ENCODE measurements around the gene OSBP2. TPM values are rescaled to one million over a fixed set of nuclear protein-coding genes. Genes with fewer than 3 reads are reported as not detected.

The OSBP2 gene
- total and polyA plus RNA-seq, 10 of the 15 experiments (the other 5 are each of a cell fraction or from before 2014, with no cell fraction given) = 0.11 to 7.7 (median 3.6) TPM

- no peak for TF ChIP-seq SP1 (IDR thresholded peaks at IDR 0.05; ENCODE audit: low read depth, low read length)
- TF ChIP-seq, protein P1, sequence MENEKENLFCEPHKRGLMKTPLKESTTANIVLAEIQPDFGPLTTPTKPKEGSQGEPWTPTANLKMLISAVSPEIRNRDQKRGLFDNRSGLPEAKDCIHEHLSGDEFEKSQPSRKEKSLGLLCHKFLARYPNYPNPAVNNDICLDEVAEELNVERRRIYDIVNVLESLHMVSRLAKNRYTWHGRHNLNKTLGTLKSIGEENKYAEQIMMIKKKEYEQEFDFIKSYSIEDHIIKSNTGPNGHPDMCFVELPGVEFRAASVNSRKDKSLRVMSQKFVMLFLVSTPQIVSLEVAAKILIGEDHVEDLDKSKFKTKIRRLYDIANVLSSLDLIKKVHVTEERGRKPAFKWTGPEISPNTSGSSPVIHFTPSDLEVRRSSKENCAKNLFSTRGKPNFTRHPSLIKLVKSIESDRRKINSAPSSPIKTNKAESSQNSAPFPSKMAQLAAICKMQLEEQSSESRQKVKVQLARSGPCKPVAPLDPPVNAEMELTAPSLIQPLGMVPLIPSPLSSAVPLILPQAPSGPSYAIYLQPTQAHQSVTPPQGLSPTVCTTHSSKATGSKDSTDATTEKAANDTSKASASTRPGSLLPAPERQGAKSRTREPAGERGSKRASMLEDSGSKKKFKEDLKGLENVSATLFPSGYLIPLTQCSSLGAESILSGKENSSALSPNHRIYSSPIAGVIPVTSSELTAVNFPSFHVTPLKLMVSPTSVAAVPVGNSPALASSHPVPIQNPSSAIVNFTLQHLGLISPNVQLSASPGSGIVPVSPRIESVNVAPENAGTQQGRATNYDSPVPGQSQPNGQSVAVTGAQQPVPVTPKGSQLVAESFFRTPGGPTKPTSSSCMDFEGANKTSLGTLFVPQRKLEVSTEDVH (IDR thresholded peaks at IDR 0.05; ENCODE audit: low read depth, partially characterized antibody) = no peak
- TF ChIP-seq RFX5 (IDR thresholded peaks at IDR 0.05; ENCODE audit: low read depth, low read length) = no peak
Observed at GRCh38 chr22:30652852-30653251, 41.8 kb upstream of the OSBP2 start (continued).

DNA sequence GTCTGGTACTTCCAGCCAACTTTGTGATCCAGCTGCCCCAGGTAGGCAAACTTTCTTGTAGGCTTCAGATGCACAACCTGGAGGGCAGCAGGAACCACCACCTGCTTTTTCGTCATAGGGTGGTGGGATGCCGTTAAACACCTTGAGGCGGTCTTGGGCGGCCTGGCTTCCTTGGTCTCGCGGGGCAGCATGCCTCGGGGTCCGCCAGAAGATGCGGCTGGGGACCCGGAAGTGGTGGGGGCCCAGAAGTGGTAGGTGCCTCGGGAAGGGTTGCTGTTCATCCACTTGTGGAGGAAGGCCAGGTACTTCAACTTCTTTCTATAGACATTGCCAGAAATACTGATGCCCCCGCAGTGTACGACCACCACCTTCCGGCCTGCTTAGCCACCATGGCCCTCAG lies 40.3 kb upstream of the OSBP2 start:
- Histone ChIP-seq H3K27me3 (replicated peaks in 1 of 2; ENCODE audit: control insufficient read depth in 2 of 2, insufficient read depth in 2 of 2, low read length in 1 of 2) (no peaks in the 10 kb centered on the region), H3K4me1 (ENCODE audit: control insufficient read depth, insufficient read depth, low read length) (peaks cover 4% of the 10 kb centered on the region), H3K36me3 (ENCODE audit: control insufficient read depth in 2 of 2, insufficient read depth in 2 of 2, low read length in 1 of 2) (no peaks in the 10 kb centered on the region), H3K9me3 (replicated peaks; ENCODE audit: control insufficient read depth, insufficient read depth, low read length) (no peaks in the 10 kb centered on the region), H3K79me2 (ENCODE audit: control insufficient read depth, insufficient read depth, low read length) (no peaks in the 10 kb centered on the region), H3K4me2 (ENCODE audit: control insufficient read depth, insufficient read depth) (no peak overlapping the region), H4K20me1 (ENCODE audit: control insufficient read depth, insufficient read depth) (no peaks in the 10 kb centered on the region), H2AFZ (ENCODE audit: control insufficient read depth, low read depth, low read length) (no peak overlapping the region), H3K9ac (ENCODE audit: control insufficient read depth, insufficient read depth, low read length) (no peak overlapping the region), H3K27ac (ENCODE audit: control insufficient read depth, insufficient read depth) (no peak overlapping the region), H3K4me3 (no peak overlapping the region)
- no TSS peak for BruUV-seq (replicated peaks)
- ATAC-seq (no peak), FAIRE-seq (no peak), DNase-seq (ENCODE audit: low read depth, low spot score) (no peak)
- TF ChIP-seq EED (IDR thresholded peaks at IDR 0.05; ENCODE audit: low read depth) = no peak
- TF ChIP-seq, protein P2, sequence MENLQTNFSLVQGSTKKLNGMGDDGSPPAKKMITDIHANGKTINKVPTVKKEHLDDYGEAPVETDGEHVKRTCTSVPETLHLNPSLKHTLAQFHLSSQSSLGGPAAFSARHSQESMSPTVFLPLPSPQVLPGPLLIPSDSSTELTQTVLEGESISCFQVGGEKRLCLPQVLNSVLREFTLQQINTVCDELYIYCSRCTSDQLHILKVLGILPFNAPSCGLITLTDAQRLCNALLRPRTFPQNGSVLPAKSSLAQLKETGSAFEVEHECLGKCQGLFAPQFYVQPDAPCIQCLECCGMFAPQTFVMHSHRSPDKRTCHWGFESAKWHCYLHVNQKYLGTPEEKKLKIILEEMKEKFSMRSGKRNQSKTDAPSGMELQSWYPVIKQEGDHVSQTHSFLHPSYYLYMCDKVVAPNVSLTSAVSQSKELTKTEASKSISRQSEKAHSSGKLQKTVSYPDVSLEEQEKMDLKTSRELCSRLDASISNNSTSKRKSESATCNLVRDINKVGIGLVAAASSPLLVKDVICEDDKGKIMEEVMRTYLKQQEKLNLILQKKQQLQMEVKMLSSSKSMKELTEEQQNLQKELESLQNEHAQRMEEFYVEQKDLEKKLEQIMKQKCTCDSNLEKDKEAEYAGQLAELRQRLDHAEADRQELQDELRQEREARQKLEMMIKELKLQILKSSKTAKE (IDR thresholded peaks at IDR 0.05; ENCODE audit: low read depth, poor library complexity, severe bottlenecking) = no peak
- no peak for TF ChIP-seq BACH1 (IDR thresholded peaks at IDR 0.05; ENCODE audit: borderline replicate concordance)
- TF ChIP-seq CEBPB (IDR thresholded peaks at IDR 0.05; ENCODE audit: borderline replicate concordance in 1 of 2, low read depth in 2 of 2, low read length in 2 of 2) = no peak
- no peak for TF ChIP-seq BHLHE40 (IDR thresholded peaks at IDR 0.05; ENCODE audit: borderline replicate concordance in 1 of 2, low read depth in 2 of 2, low read length in 1 of 2)
- no peak for TF ChIP-seq SP1 (IDR thresholded peaks at IDR 0.05; ENCODE audit: low read depth, low read length)
- no peak for TF ChIP-seq RBBP5 (conservative IDR thresholded peaks at IDR 0.05)
- no peak for TF ChIP-seq MLLT1 (IDR thresholded peaks at IDR 0.05)
- TF ChIP-seq ZNF207 (IDR thresholded peaks at IDR 0.05; ENCODE audit: borderline replicate concordance) = no peak
- no peak for TF ChIP-seq IRF3 (IDR thresholded peaks at IDR 0.05)
- in situ Hi-C loops (cut with MboI) = no loop called here
- CTCF ChIA-PET = no interaction called here
- RAD21 ChIA-PET (ENCODE audit: unreplicated experiment) = no interaction called here
- SMC1A ChIA-PET (ENCODE audit: uncharacterized antibody, unreplicated experiment) = no interaction called here
- POLR2A ChIA-PET = no interaction called here
- intact Hi-C loops (cut with micrococcal nuclease; ENCODE audit: unreplicated experiment) = no loop called here
- 78% methylated on average over 14 of the region's 14 CpGs for WGBS (ENCODE audit: insufficient coverage, insufficient replicate concordance, low lambda C conversion rate, missing lambda C conversion rate)
